ENCODE results near the gene PPFIA1.

DNA sequence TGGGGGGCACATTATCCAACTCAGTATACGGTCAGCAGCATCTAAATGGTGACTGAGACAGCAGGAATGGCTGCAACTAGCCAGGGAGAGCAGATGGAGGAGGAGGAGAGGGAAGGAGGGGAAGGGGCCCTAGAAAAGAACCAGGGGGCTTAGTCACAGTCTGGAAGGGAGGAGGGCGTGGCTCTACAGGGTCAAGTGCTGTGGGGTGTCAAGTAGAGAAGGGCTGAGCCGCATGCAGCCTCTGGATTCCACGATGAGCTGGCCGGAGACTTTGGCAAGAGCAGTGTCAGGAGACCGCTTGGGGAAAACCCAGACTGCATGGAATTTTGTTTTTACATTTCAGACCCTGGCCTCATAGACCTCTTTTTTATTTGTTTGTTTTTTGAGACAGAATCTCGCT, 25.8 kb upstream of the PPFIA1 start:
- TF ChIP-seq, protein P1, sequence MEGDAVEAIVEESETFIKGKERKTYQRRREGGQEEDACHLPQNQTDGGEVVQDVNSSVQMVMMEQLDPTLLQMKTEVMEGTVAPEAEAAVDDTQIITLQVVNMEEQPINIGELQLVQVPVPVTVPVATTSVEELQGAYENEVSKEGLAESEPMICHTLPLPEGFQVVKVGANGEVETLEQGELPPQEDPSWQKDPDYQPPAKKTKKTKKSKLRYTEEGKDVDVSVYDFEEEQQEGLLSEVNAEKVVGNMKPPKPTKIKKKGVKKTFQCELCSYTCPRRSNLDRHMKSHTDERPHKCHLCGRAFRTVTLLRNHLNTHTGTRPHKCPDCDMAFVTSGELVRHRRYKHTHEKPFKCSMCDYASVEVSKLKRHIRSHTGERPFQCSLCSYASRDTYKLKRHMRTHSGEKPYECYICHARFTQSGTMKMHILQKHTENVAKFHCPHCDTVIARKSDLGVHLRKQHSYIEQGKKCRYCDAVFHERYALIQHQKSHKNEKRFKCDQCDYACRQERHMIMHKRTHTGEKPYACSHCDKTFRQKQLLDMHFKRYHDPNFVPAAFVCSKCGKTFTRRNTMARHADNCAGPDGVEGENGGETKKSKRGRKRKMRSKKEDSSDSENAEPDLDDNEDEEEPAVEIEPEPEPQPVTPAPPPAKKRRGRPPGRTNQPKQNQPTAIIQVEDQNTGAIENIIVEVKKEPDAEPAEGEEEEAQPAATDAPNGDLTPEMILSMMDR (IDR thresholded peaks at IDR 0.05; ENCODE audit: insufficient read depth, low read length): no peak
- TF ChIP-seq POLR2AphosphoS5 (IDR thresholded peaks at IDR 0.05; ENCODE audit: low read depth): no peak
- TF ChIP-seq SPI1 (IDR thresholded peaks at IDR 0.05; ENCODE audit: borderline replicate concordance, low read depth): no peak

Measured in HL-60 (cell line).